ENCODE measurements around the gene PRRX1.

Gene PRRX1

DNA sequence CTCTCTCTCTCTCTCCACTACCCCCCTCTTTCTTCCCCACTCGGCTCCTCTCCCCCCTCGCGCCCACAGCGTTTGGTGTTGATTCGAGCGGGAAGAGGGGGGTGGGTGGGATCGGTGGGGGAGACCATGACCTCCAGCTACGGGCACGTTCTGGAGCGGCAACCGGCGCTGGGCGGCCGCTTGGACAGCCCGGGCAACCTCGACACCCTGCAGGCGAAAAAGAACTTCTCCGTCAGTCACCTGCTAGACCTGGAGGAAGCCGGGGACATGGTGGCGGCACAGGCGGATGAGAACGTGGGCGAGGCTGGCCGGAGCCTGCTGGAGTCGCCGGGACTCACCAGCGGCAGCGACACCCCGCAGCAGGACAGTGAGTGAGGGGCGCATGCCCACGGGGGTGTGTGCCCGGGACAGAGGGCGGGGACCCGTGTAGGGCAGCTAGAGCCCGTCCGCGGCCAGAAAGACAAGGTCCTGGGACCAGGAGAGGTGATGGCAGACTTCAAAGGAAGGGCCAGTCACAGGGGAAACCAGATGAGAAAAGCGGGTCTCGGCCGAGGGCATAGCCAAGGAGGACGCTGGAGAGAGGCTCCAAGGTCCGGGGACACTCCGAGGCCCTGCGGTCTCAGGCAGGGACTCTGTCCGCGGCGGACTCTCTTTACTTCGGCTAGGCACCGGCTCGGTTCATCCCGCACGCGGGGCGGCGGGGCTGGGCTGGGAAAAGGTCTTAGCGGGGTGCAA, at the start of gene PRRX1:
PRRX1 (plus strand) TSS at position 39 of the 735 bp plus-strand sequence; CDS start at position 127, 88 bp downstream.
- DNase-seq (ENCODE audit: low read depth) = no peak

DNA sequence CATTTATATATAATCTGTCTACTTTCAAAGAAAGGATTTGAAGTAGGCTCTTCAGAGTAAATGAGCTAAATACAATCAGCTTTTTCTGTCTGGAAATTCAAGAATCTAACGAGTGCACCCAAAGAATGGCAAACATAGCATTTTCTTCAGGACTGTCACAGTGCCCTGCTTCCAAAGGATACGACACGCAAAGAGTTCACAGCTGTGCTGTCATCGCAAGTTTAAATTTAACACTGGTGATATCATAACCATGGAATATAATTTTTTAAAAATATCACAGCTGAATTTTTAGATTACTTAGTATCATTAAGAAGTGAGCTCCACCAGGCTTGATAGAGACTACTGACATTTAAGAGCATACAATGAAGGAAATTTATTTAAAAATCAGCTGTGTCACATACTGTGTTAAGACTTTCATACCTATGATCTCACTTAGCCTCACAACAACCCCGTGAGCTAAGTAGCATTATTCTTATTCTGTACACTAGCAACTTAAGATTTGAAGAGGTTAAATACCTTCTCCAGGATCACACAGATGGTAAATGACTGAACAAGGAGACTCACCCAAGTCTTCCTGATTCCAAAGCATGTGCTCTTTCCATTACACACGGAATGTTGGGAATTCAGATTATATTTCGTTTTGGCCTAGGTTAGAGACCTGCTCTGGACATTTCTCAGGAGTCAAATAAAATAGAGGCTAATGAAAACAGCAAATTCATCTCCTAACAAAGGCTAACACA, 46.2 kb upstream of the PRRX1 start:
- DNase-seq (ENCODE audit: low read depth) = no peak

DNA sequence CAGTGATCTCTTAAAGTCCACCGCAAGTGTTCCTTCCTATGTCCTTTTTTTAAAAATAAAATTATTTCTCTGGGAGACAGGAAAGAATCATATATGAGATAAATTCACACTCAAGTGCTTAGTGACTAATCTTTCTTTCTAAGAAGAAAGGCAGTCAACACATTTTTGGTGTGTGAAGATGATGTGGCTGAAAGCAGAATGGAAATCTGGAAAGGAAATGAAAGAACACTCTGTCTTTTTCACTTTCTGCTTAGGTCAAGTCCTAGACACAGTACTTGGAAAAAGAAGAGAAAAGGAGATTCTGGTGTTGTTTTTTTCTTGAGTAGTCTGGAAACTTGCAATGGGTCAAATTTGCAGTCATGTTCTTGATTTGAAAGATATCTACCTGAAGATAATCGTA, 45.5 kb upstream of the PRRX1 start:
- DNase-seq (ENCODE audit: low read depth) = no peak

DNA sequence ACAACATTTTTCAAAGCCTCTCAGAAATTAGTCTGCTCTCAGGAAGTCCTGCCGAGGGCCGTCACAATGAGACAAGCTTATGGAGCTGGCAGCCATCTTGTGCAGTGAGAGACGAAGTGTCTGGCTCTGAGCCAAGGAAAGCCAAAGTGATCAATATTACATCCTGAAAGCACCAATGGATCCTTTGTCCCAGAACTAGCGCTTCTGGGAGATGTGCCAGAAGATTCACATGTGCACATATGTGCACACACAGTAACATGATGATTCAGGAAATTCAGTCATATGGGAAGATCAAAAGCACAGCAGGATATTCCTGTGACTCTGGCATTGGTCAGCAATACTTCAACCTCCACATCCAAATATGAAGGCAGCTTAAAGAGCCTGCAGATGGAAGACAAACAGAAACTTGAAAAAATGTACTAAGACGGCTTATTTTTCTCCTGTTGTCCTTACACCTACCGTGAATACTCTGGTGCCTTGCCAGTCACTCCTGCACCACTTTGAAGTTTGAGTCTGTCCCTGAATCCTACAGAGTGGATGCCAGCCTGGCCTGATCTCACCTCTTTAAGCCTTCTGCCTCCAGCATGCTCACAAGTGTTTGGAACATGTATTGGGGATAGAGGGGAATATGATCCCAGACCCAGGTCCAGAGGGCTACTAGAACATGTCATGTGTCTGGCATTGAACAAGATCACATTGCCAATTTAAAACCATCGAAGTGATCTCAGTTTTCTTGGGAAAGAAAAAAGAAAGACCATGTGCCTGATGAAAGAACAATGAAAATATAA, 44.5 kb upstream of the PRRX1 start:
- DNase-seq (ENCODE audit: low read depth) = no peak

DNA sequence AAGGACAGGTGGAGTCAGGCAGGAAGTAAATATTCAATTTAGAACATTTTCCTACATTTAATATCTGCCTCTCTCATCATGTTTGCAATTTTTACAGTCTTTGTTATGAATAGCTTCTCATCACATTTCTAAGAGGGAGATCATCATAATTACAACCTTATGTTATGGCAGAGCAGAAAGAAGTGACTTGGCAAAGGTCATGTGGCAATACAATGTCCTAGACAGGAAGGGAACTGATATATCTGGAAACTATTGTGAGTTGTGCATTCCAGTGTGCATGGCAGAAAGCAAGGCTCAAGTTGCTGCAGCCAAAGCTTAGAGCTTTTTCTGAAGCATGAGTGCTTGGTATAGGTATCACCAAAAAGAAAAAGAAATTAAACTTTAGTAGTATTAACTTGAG, 43.8 kb upstream of the PRRX1 start:
- DNase-seq (ENCODE audit: low read depth) = no peak

DNA sequence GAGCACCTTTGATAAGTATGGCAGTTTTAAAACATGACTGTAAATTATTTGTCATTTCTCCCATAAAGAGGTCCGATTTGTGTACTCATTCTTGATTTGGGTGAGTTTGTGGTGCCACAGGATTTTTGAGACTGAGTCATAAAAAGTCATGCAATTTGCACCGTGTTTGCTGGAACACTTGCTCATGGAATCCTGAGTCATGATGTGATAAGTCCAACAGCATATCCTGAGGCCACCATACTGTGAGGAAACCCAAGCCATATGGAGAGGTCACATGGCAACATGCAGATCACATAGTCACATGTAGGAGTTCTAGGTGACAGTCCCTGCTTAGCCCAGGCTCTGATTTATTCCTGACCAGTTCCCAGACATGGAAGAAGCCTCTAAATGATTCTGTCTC, 40.8 kb upstream of the PRRX1 start:
- DNase-seq (ENCODE audit: low read depth) = peak; percentile 72

DNA sequence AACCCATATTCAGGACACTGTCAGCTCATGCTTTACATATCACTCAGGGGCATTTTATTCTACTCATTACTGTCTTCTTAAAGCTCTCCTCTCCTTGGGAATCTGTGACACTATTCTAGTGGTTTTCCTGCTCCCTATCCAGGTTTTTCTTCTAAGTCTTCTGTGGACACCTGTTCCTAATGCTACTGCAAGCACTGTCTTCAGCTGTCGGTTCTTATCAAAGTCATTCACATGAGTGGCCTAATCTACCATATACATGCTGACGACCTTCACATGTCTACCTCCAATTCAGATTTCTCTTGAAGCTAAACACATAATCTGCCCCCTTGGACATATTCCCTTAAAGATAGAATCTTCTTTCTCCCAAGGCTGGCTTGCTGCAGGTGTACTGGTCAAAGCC, 39.8 kb upstream of the PRRX1 start:
- no peak for DNase-seq (ENCODE audit: low read depth)

DNA sequence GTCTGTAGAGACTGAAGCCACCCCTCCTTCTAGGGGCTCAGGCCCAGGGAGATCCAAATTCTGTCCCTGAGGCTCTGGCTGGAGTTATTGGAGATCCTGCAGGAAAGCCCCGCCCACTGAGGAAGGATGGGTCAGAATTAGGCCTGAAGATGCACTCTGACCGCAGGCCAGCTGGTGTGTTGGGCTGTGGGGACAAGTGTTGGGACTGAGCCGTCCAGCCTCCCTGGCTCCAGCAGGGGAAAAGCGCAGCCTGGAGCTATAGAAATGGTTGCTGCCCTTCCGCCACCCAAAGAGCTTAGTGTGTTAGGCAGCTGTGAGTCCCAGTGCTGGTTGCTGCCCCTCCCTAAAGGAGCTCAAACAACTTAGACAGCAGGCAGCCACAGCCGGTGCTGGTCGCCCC, 33.0 kb upstream of the PRRX1 start:
- no peak for DNase-seq (ENCODE audit: low read depth)

DNA sequence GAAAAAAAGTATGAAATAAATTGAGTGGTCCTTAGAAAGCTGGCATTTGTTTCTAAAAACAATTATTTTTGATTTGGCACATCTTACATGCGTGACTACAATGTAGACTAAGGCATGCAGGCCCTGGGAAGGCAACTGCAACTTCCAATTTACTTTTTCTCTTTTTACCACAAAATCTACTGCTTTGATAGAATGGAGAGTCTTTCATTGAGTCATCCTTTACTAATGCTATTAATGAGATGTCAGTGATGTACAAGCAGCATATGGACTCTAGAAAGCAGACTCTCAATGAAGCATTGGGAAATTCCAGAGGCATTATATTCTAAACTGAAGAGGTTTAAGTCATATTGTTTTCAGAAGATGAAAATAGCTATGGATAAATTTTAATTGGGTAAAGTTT, 29.6 kb upstream of the PRRX1 start:
- peak; percentile 11 for DNase-seq (ENCODE audit: low read depth)

DNA sequence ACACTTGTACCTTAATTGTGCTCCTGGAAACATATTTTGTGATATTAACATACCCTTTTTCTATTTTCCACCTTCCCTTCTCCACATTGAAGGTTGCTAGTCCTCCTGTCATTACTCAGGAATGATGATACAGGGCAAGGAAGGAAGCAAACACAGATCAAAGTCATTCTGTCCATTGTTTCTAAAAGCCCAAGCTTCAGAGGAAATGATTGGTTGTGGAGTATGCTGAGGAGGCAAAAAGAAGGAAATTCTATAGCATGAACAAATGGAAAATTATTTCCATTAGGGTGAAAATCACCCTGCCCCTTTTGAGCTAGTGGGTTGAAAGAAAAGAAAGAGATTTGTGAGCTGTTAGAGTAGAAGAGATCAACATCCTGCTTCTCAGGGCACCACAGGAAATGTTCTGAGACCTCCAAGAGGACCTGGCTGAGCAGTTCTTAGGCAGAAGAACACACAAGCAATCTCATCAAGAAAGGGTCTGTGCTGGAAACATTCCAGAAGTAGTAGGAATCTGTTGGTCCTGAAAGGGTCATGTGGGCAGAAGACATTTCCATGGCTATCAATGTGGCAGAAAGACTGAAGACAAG, 29.0 kb upstream of the PRRX1 start:
- no peak for DNase-seq (ENCODE audit: low read depth)

DNA sequence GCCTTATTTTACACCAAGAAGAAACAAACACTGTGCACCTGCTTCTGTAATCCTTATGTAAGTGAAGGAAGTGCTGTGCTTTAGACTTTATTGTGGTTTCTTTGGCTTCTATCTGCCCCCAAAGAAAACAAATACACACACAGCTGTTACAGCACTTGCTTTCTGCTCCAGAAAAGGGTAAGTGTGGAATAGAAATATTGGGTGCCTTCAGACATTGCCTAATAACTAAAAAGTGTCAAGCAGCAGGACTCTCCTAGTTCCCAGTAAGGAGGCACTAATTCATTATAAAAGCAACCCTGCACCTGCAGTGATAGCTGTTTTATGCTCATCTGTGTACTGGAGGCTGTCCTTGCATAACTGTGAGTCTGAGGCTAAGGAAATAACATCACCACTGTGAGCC, 23.4 kb upstream of the PRRX1 start:
- DNase-seq (ENCODE audit: low read depth) = no peak

DNA sequence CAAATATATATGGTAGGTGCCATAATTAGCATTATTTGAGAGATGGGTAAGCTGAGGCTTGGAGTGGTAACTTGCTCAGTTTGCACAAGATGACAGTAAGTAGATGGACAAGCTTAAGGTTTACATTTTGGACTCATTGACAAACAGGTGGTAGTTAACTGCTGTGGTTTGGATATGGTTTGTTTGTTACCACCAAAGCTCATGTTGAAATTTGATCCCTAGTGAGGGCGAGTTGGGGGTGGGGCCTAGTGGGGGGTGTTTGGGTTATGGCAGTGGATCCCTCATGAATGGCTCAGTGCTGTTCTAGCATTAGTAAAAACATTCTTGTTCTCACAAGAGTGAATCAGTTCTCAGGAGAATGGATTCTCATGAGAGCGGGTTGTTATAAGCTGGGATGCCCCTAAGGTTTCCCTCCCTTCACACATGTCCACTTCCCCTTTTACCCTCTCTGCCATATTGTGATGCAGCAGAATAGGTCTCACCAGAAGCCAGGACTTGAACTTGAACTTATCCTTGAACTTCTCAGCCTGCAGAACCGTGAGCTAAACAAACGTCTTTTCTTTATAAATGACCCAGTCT, 6.6 kb upstream of the PRRX1 start:
- no peak for DNase-seq (ENCODE audit: low read depth)

DNA sequence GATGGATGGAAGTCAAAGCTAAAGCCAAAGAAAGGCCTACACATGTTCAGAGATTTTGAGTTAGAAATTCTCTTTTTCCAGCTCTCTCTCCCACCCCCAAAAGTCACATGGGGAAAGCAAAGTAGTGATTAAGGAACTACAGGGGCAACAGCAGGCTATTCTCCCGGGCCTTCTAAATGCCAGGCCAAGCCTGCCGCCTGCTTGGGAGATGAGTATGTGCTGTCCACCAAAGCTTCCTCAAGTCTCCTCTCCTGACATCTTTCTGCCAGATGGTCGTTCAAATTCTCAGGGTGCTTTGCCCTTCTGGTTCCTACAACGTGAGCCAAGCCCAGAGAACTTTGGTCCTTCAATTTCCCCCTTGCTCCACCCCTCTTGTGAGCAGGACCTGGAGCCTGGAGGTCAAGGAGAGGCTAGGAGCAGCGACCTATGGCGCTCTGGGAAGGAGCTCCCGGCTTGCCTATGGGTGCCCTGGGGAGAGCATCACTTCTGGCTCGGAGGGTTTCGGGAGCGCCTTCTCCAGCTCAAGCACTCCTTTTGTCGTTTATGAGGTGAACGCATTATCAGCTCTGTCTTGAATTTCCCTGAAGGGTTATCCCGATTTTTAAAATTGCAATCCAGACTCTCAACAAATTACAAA, 4.4 kb upstream of the PRRX1 start:
- DNase-seq (ENCODE audit: low read depth) = no peak

DNA sequence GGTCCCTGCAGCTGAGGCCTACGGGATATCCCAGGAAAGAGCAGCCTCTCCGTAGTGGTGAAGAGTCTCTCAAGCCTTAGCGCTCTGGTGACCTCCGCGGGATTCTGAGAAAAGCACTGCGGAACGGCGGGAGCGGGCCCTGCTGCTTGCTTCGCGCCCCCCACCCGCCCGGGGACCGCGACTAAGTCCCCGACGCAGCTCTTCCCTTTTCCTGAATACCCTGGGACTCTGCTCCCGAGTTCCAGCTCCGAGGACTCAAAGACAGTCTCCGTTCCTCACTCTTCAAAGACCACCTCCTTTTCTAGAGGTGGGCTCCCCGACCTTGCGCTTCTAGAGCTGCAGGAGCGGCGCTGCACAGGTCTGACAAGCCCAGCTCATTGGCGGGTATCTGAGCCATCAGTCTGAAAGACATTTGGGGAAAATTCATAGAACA, 3.6 kb upstream of the PRRX1 start:
- DNase-seq (ENCODE audit: low read depth) = no peak

DNA sequence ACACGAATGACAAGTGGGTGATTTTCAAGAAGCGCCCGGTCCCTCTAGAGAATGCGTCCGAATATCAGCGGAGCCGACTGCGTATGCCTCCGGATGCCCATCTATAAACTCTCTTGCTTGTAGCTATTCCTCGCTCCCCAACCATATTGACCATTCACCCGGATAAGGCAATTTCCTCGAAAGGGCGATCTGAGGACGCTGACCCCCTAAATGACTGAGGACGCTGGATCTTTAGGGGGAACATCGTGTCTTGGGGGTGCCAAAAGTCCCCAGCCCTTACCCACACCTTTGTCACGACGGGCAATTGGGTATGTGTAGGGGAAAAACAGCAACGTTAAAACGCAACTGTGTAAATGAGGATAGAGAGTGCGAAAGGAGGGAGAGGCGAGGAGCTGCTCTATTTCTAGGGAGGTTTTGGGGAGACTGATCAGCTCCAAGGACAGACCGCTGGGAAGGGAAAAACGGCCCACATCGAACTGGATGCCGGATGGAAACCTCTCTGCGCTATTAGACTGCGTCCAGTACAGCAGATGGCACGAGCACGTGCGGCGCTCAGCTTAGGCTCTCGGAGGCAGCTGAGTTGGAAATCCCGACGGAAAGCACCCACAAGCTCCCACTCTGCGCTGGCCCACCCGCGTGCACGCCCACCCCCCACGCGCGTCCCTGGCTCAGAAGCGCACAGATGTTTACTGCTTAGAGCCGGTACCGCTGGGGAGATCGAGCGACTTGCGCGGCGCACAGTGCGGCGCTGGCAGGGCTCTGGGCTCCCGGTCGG, 2.9 kb upstream of the PRRX1 start:
- DNase-seq (ENCODE audit: low read depth) = no peak

DNA sequence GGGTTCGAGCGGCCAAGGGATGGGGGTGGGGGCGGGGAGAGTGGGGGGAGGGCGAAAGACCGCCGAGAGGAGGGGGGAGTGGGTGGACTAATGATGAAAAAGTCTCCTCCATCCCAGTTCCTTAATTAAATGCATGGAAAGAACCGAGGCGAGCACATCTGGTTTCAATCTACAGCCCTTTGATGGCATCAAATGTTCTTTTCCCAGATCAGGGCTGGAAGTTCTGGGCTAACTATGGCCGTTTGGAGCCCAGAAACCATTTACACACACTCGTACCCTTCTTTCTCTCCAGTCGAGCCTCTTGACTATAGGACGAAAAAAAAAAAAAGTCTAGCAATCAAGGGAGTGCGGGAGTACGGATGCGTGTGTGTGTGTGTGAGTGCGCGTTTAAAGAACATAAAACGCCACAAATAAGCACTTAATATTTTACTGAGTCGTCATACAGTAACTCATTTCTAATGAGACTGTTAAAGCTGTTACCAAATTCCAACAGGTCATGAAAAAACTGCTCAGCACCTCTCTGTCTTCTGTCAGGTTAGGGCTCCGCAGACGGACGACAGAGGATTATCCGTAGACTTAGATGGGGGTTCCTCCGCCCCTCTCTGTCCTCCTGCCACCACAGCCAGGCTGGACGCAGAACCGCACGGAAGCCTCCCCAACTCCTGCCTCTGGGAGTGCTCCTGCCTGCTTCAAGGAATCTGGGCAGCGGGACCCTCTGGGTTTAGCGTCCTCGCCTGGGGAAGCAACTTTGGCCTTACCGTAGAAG, 2.1 kb upstream of the PRRX1 start:
- no peak for DNase-seq (ENCODE audit: low read depth)

DNA sequence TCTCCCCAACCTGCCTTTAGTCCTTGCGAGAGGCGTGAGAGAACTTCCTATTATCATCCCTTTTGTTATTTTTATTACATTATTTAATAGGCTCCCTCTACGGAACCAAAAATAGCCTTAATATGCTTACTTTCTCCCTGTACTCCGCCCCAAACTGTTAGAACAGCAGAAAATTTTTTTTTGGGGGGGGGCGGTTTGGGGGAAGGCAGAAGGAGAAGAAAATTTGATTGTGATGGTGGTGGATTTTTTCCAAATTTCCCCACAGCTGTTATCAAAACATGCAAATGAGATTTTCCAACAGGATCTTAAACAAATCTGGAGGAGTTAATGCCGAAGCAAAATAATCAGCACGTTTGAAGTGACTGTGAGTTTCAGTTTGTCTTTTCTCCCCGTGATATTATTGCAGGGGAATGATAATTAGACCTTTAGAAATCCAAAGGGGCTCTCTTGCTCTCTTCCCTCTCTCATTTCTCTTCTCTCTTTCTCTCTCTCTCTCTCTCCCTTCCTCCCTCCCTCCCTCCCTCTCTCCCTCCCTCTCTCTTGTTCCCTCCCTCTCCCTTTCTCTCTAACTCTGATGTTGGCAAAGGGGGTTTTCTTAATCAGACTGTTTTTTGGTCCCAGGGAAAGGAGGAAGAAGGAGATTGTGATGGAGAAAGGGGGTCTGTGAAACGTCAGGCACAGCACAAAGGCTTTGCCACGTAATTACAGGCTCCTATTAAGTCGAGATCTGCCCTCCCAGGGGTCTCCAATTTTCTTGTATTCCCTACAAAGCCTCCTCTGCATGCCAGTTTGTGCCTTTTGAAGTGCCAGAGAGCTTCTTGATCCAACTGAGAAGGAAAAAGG, 1.1 kb upstream of the PRRX1 start:
- DNase-seq (ENCODE audit: low read depth) = no peak

DNA sequence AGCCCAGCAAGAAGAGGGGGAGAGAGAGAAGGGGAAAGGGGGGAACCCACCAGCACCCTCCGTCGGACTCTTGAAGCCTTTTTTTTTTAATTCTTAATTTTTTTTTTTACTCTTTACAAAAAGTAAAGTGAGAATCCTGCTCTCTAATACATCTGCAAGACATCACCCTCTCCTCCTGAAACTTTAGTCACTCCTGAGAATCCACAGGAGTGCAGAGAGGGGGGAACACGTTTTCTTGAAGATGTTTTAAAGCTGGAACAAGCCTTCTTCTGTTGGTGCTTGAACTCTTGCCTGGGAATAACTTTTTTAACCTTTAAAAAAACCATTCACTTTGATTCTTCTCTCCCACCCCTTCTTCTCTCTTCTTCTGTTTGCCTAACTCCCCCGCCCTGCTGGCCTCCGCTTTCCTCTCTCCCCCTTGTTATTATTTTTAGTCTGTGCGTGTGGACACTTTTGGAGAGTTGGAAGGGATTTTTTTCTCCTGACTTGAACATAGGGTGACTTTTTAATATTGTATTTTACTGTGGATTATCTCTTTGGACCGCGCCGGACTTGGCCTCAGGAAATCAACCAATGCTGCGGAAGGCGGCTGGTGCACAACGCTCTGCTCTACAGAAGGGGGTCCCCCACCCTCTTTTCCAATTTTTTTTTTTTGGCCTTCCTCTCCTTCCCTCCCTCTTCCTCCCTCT, 383 bp upstream of the PRRX1 start:
- DNase-seq (ENCODE audit: low read depth) = no peak

Data from amniotic epithelial cell (primary cell).